Mucosa of descending colon (tissue), 3 donors: ENCODE results near the gene SLC26A6. TPM values are rescaled to one million over a fixed set of nuclear protein-coding genes. Genes with fewer than 3 reads are reported as not detected.

ENCODE experiments used
- ATAC-seq: fragments of 200-7000 bp; cut with Tn5 transposase; one replicate; pipeline ENCODE4 v1.9.1; 2020; ENCODE audit warnings: mild to moderate bottlenecking, moderate library complexity
- DNase-seq, 3 donors: peaks; one replicate each; pipeline ENCODE4 v3.0.0-alpha.2; 2020
- H3K36me3 ChIP-seq: fragments of 200-600 bp; one replicate; pipeline ENCODE4 v1.8.0; 2021; ENCODE audit warnings: low read depth, mild to moderate bottlenecking
- H3K4me1 ChIP-seq: fragments of 200-600 bp; one replicate; pipeline ENCODE4 v1.8.0; 2021; ENCODE audit warnings: low read depth, mild to moderate bottlenecking
- H3K4me3 ChIP-seq: fragments of 200-600 bp; one replicate; pipeline ENCODE4 v1.8.0; 2021; ENCODE audit warnings: mild to moderate bottlenecking
- H3K9me3 ChIP-seq: fragments of 200-600 bp; one replicate; pipeline ENCODE4 v1.8.0; 2021; ENCODE audit warnings: mild to moderate bottlenecking
- intact Hi-C, 2 donors: fragments of 100-400 bp; cut with DNase I in 1 of 2; cut with micrococcal nuclease in 1 of 2; formaldehyde crosslinking; loops; one replicate each; pipeline versions ENCODE4 v1.11.0 to v1.11.1; 2022; cut with DNase I, micrococcal nuclease
- total RNA-seq, 3 donors: library from RNA; stranded (reverse); fragmentation: NEBNext Ultra II Directional in 2 of 3; extraction: Animal tissue kit (Norgen Biotek cat#: 25700) in 2 of 3; gene quantifications; one replicate each; pipeline versions ENCODE4 v1.2.1 to v1.2.4, GENCODE V29; 2021 to 2023
- TF ChIP-seq, protein P1 (sequence below): fragments of 200-600 bp; IDR thresholded peaks from one replicate; pipeline ENCODE4 v1.8.0; 2022; ENCODE audit warnings: antibody characterized with exemption, mild to moderate bottlenecking
- donor health status: DM: no; HTN: no; CAD: no; lungs with moderate emphysema.
- donor health status: DM: no; HTN: no; CAD: no.
- donor health status: DM: no; HTN: yes; CAD: no.

The SLC26A6 gene
- total RNA-seq, 3 donors from 2014 or later, result 78.6 to 161 (median 104) TPM

DNA sequence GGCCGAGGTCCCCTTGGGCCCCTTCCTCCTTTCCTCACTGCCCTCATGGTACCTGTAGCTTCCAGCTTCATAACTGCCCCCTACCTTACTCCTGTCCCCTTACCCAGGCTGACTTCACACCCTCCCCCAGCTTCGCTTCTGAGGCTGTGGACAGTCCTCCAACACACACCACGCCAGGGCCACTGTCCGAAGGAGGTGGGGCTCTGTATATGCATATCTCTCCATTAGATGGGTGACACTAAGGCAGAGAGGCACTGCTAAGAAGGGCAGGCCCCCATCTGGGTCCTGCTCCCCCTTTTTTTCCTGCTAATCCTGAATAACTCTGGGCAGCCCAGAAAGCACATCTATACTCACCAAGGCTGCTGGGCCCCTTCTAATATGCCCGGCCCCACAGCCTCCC lies 39.1 kb downstream of the SLC26A6 start:
- H3K4me1 ChIP-seq, result peaks cover 15% of the 10 kb centered on the region
- TF ChIP-seq, protein P1, sequence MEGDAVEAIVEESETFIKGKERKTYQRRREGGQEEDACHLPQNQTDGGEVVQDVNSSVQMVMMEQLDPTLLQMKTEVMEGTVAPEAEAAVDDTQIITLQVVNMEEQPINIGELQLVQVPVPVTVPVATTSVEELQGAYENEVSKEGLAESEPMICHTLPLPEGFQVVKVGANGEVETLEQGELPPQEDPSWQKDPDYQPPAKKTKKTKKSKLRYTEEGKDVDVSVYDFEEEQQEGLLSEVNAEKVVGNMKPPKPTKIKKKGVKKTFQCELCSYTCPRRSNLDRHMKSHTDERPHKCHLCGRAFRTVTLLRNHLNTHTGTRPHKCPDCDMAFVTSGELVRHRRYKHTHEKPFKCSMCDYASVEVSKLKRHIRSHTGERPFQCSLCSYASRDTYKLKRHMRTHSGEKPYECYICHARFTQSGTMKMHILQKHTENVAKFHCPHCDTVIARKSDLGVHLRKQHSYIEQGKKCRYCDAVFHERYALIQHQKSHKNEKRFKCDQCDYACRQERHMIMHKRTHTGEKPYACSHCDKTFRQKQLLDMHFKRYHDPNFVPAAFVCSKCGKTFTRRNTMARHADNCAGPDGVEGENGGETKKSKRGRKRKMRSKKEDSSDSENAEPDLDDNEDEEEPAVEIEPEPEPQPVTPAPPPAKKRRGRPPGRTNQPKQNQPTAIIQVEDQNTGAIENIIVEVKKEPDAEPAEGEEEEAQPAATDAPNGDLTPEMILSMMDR, result no peak
- no peak for DNase-seq
- peak; percentile 6 for ATAC-seq
- H3K4me3 ChIP-seq, result no peak overlapping the region
- no peaks in the 10 kb centered on the region for H3K9me3 ChIP-seq
- intact Hi-C loops, result no loop called here
- peaks cover 20% of the 10 kb centered on the region for H3K36me3 ChIP-seq

DNA sequence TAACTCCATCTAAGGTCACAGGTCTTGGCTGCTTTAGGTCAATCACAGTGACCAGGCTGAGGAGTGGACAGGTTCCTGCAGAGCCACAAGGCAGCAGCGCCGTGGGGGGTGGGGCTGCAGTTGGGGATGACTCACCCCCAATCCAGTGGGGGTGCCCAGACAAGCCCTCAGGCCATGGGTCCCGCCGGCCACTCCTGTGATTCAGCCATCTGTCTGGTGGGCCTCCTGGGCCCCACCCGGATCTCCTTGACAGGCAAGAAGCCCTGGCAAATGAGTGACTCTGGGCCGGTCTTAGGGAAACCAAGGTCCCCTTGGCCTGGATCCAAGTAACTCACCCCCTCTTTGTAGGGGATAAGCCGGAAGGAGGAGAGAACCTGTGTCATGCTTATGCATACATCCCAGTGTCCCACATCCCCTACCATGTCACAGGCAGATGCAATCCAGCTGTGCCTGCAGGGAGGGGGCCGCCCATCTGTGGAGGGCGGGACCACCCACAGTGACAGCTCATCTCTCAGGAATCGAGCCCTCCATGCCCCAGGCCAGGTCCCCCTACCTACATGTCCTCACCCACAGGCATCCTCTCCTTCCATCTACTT lies 39.6 kb downstream of the SLC26A6 start:
- peak; percentile 23 for ATAC-seq
- H3K36me3 ChIP-seq, result peaks cover 15% of the 10 kb centered on the region
- peak in 2 of 3 donors; percentile 69 to 80 for DNase-seq
- no peak overlapping the region for H3K4me3 ChIP-seq
- TF ChIP-seq, protein P1, result no peak
- no peaks in the 10 kb centered on the region for H3K9me3 ChIP-seq
- intact Hi-C loops, result no loop called here
- peaks cover 15% of the 10 kb centered on the region for H3K4me1 ChIP-seq

DNA sequence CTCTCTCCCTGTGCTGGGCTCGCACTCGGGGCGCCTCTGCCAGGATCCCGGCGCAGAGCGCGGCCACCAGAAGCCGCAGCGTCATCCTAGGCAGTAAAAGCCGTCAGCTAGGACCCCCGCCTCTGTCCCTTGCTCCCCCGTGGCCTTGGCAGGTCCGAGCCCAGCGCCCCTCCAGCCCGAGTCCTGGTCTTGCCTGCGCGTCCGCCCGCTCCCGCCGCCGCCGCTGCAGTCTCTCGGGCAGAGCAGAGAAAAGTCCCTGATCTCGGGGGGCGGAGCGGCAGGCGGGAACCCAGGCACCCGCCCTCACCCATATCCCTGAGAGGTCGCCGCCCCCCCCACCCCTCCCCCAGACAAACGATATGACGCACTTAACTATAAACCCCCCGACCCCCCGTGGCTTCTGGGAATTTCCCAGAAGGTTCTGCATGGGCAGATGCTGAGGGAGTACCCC lies 40.2 kb downstream of the SLC26A6 start, which contains the start of gene COL7A1:
Gene COL7A1, minus strand, starts transcription at position 255 of the 451 bp plus-strand sequence. Its CDS starts 170 bp downstream, at position 85.
- TF ChIP-seq, protein P1, result no peak
- DNase-seq (peak in 1 of 3 donors; percentile 43), ATAC-seq (no peak)
- Histone ChIP-seq H3K9me3 (no peaks in the 10 kb centered on the region), H3K36me3 (peaks cover 11% of the 10 kb centered on the region), H3K4me3 (no peak within 1 kb of the TSS), H3K4me1 (peaks cover 15% of the 10 kb centered on the region)
- intact Hi-C loops, result no loop called here

DNA sequence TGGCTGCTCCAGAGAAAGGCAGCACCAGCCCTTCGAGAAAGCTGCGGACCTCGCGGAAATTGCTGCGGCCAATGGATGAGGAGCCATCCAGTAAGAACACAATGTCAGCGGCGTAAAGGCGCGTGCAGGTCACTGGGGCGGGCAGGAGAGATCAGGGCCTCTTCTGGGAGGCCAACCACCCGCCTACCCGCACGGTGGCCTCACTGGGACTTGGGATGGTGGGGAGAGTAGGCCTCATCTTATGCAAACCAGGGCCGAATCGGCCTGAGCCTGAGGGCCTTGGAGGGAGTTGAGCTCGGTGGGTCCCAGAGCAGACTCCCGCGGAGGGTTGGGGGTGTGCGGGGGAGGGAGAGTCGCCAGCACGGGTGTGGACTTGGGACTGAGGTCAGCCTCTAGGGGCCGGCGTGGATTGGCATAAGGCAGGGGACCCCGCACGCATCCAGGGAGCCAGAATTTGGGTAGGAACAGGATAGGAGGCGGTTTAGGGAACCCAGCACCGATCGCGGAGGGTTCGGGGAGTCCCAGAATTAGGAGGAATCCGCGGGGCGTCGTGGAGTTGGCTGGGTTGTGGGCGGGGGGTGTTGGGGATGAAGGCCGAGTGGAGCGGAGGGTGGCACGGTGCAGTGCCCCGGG lies 40.7 kb downstream of the SLC26A6 start:
- Histone ChIP-seq H3K9me3 (no peaks in the 10 kb centered on the region), H3K4me3 (no peak overlapping the region), H3K4me1 (peaks cover 15% of the 10 kb centered on the region), H3K36me3 (peaks cover 7% of the 10 kb centered on the region)
- no peak for DNase-seq
- intact Hi-C loops, result no loop called here
- no peak for ATAC-seq
- TF ChIP-seq, protein P1, result no peak

DNA sequence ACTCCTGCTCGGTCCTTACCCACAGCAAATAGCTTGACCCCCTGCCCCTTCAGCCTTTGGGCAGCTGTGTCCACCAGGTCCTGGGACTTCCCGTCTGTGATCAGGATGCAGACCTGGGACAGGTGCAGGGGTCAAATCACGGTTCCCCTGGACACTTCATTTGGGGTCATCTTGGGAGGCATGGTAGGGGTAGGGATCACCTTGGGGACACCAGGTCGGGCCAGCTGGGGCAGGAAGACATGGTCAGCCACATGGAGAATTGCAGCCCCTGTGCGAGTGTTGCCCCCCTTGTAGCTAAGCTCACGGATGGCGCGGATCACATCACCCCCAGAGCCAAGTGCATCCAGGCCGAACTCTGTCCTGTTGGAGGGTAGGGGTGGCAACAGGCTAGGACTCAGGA lies 41.9 kb downstream of the SLC26A6 start:
- intact Hi-C loops, result no loop called here
- Histone ChIP-seq H3K36me3 (no peaks in the 10 kb centered on the region), H3K4me3 (no peak overlapping the region), H3K9me3 (no peaks in the 10 kb centered on the region), H3K4me1 (peaks cover 15% of the 10 kb centered on the region)
- TF ChIP-seq, protein P1, result no peak
- ATAC-seq (no peak), DNase-seq (no peak)
